Activated naive CD4-positive, alpha-beta T cell (primary cell): ENCODE results near the gene DUOXA1.

Experiments used
- DNase-seq, 4 experiments: peaks; one replicate each; lab custom pipeline; 2025; lab: John Stamatoyannopoulos, UW

DUOXA1 gene

GRCh38 chr15:45132844-45133560 is 3.3 kb upstream of the DUOXA1 start:
- DNase-seq: no peak

- DNase-seq: no peak
These were observed 1.8 kb upstream of the DUOXA1 start for GRCh38 chr15:45131510-45131909.

- DNase-seq: no peak
These were observed 767 bp upstream of the DUOXA1 start for GRCh38 chr15:45130291-45131000.

- DNase-seq: no peak
These were observed 574 bp downstream of the DUOXA1 start for GRCh38 chr15:45128971-45129639.

- peak in 1 of 4 experiments; percentile 10 for DNase-seq
These were observed 3.0 kb downstream of the DUOXA1 start for GRCh38 chr15:45126535-45127158.

- DNase-seq: no peak
These were observed 6.3 kb downstream of the DUOXA1 start for GRCh38 chr15:45123397-45123796.

GRCh38 chr15:45122719-45123118 is 7.0 kb downstream of the DUOXA1 start:
- DNase-seq: no peak

GRCh38 chr15:45121706-45122417 is 7.8 kb downstream of the DUOXA1 start:
- no peak for DNase-seq

GRCh38 chr15:45121020-45121419 is 8.7 kb downstream of the DUOXA1 start:
- no peak for DNase-seq

- no peak for DNase-seq
These were observed 9.4 kb downstream of the DUOXA1 start for GRCh38 chr15:45120081-45120972.

- no peak for DNase-seq
These were observed 10.7 kb downstream of the DUOXA1 start for GRCh38 chr15:45118996-45119395.

- DNase-seq: peak; percentile 45 to 74 (median 58)
These were observed 11.5 kb downstream of the DUOXA1 start for GRCh38 chr15:45118131-45118588.

- DNase-seq: no peak
These were observed 12.2 kb downstream of the DUOXA1 start for GRCh38 chr15:45117308-45118130.

- no peak for DNase-seq
These were observed 13.0 kb downstream of the DUOXA1 start for GRCh38 chr15:45116482-45117307.

- DNase-seq: no peak
These were observed 13.6 kb downstream of the DUOXA1 start for GRCh38 chr15:45116006-45116481.

- no peak for DNase-seq
These were observed 14.3 kb downstream of the DUOXA1 start for GRCh38 chr15:45115312-45115820.

GRCh38 chr15:45114751-45115085 is 15.0 kb downstream of the DUOXA1 start:
- no peak for DNase-seq

- DNase-seq: no peak
These were observed 15.5 kb downstream of the DUOXA1 start, which contains the start of the genes DUOX2 and DUOXA2 for GRCh38 chr15:45114076-45114750. DUOX2 (minus strand) TSS chr15:45114172; CDS start chr15:45113411, 761 bp downstream. DUOXA2 (plus strand) TSS chr15:45114326; CDS start chr15:45114606, 280 bp downstream.
